K562 (cell line): ENCODE measurements around the gene TTC21A. TPM values are rescaled to one million over a fixed set of nuclear protein-coding genes. Genes with fewer than 3 reads are reported as not detected.

Experiments
- ARID1B ChIP-seq: fragments of 450-650 bp; IDR thresholded peaks from 2 replicates; pipeline ENCODE4 v1.6.1; 2016; ENCODE audit warnings: antibody characterized with exemption, mild to moderate bottlenecking, inconsistent platforms
- BRF2 ChIP-seq: IDR thresholded peaks from 3 replicates; pipeline ENCODE4 v1.6.1; 2011; ENCODE audit warnings: borderline replicate concordance, mild to moderate bottlenecking; ENCODE audit not compliant: insufficient read length, insufficient read depth
- CC2D1A ChIP-seq: fragments of 450-650 bp; IDR thresholded peaks from 2 replicates; pipeline ENCODE4 v1.6.1; 2017; ENCODE audit warnings: mild to moderate bottlenecking
- ETS1 ChIP-seq: conservative IDR thresholded peaks from 2 replicates; pipeline ENCODE4 v1.6.1; 2011; ENCODE audit warnings: low read depth, mild to moderate bottlenecking, low read length; ENCODE audit not compliant: control insufficient read depth
- KDM5B ChIP-seq: fragments of 200-600 bp; sonication (generic); IDR thresholded peaks from 2 replicates; pipeline ENCODE4 v1.6.1; 2012; ENCODE audit warnings: low read depth, mild to moderate bottlenecking, moderate library complexity, low read length, control low read depth, inconsistent platforms; ENCODE audit not compliant: insufficient replicate concordance
- LCOR ChIP-seq: sonication (generic); formaldehyde crosslinking; IDR thresholded peaks from 2 replicates; pipeline ENCODE4 v1.8.0; 2022; ENCODE audit warnings: mild to moderate bottlenecking, missing genetic modification reagents
- MLX ChIP-seq, 2 experiments: fragments of 450-650 bp in 1 of 2; sonication (generic) in 1 of 2; formaldehyde crosslinking; conservative IDR thresholded peaks; 2 replicates each; pipeline versions ENCODE4 v1.4.0 to v1.8.1; 2020 to 2022; ENCODE audit warnings: mild to moderate bottlenecking in 1 of 2, missing genetic modification reagents in 1 of 2
- NEUROD1 ChIP-seq: fragments of 150-350 bp; IDR thresholded peaks from 2 replicates; pipeline ENCODE4 v1.6.1; 2014; ENCODE audit warnings: borderline replicate concordance, low read length, low read depth; ENCODE audit not compliant: partially characterized antibody
- NR2C2 ChIP-seq, 2 experiments: fragments of 200-800 bp in 1 of 2; sonication (Bioruptor generic) in 1 of 2; sonication (generic) in 1 of 2; formaldehyde crosslinking in 1 of 2; IDR thresholded peaks; 2 replicates each; pipeline versions ENCODE4 v1.6.1 to v1.8.0; 2016 to 2022; ENCODE audit warnings: mild to moderate bottlenecking in 1 of 2, missing compliant biosample characterization in 1 of 2, missing genetic modification characterization in 1 of 2, missing genetic modification reagents in 1 of 2
- RBBP5 ChIP-seq: fragments of 200-600 bp; sonication (generic); IDR thresholded peaks from 2 replicates; pipeline ENCODE4 v1.6.1; 2012; ENCODE audit warnings: borderline replicate concordance, mild to moderate bottlenecking, low read length, control low read depth, inconsistent platforms; ENCODE audit not compliant: insufficient read depth, poor library complexity, severe bottlenecking
- TFAP4 ChIP-seq: sonication (generic); formaldehyde crosslinking; IDR thresholded peaks from 2 replicates; pipeline ENCODE4 v1.8.0; 2022; ENCODE audit warnings: missing genetic modification reagents, mild to moderate bottlenecking, moderate library complexity, borderline replicate concordance
- ZNF24 ChIP-seq: fragments of 450-650 bp; IDR thresholded peaks from 2 replicates; pipeline ENCODE4 v1.6.1; 2016
- polyA plus RNA-seq, 8 experiments: library from polyadenylated mRNA; depleted of rRNA in 4 of 8; stranded (reverse) in 5 of 8; unstranded in 3 of 8; fragments of >200 nt; fragmentation: Nextera tagmentation in 2 of 8; fragmentation: Illumina TruSeq in 1 of 8; extraction: Ambion mirVana in 2 of 8; extraction: Trizol in 1 of 8; gene quantifications; 2 replicates each; pipeline versions ENCODE4 v1.2.1 to v1.2.3, GENCODE V29; 2011 to 2014; ENCODE audit warnings: inconsistent platforms in 1 of 8, missing spikeins in 1 of 8
- total RNA-seq, 7 experiments: library from RNA; depleted of rRNA in 6 of 7; stranded (reverse); fragments of >200 nt in 6 of 7; fragmentation: Illumina TruSeq in 2 of 7; extraction: Trizol in 2 of 7; gene quantifications; 2 replicates each; pipeline versions ENCODE4 v1.2.1 to v1.2.3, GENCODE V29; 2011 to 2021; ENCODE audit warnings: low replicate concordance in 1 of 7
- TF ChIP-seq, protein P1 (sequence below), 2 experiments: fragments of 450-650 bp; conservative IDR thresholded peaks; 2 replicates each; pipeline ENCODE4 v1.6.1; 2017; ENCODE audit warnings: mild to moderate bottlenecking in 2 of 2, moderate library complexity in 2 of 2
- TF ChIP-seq, protein P2 (sequence below): sonication (generic); formaldehyde crosslinking; IDR thresholded peaks from 2 replicates; pipeline ENCODE4 v1.9.0; 2022; ENCODE audit warnings: mild to moderate bottlenecking, missing genetic modification reagents
- TF ChIP-seq, protein P3 (sequence below): fragments of 450-650 bp; conservative IDR thresholded peaks from 2 replicates; pipeline ENCODE4 v1.6.1; 2016; ENCODE audit warnings: missing genetic modification characterization, low read depth, mild to moderate bottlenecking, missing compliant biosample characterization, moderate library complexity

Gene TTC21A
- total and polyA plus RNA-seq, 9 of the 15 experiments (the other 6 are each of a cell fraction or from before 2014, with no cell fraction given): 0.22 to 1.4 (median 0.70) TPM

- TF ChIP-seq, protein P1, sequence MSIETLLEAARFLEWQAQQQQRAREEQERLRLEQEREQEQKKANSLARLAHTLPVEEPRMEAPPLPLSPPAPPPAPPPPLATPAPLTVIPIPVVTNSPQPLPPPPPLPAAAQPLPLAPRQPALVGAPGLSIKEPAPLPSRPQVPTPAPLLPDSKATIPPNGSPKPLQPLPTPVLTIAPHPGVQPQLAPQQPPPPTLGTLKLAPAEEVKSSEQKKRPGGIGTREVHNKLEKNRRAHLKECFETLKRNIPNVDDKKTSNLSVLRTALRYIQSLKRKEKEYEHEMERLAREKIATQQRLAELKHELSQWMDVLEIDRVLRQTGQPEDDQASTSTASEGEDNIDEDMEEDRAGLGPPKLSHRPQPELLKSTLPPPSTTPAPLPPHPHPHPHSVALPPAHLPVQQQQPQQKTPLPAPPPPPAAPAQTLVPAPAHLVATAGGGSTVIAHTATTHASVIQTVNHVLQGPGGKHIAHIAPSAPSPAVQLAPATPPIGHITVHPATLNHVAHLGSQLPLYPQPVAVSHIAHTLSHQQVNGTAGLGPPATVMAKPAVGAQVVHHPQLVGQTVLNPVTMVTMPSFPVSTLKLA (conservative IDR thresholded peaks at IDR 0.05): peak in 1 of 2 experiments; percentile 59; a peak in 2 of 4 replicates
- TF ChIP-seq, protein P2, sequence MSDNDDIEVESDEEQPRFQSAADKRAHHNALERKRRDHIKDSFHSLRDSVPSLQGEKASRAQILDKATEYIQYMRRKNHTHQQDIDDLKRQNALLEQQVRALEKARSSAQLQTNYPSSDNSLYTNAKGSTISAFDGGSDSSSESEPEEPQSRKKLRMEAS (CRISPR knock-in tag): peak; percentile 53
- TF ChIP-seq BRF2 (no peak), TFAP4 (peak; percentile 80), ZNF24 (peak; percentile 33; the same call in 1 of the 2 replicates), LCOR (CRISPR knock-in tag) (no peak), ARID1B (peak; percentile 85), RBBP5 (peak; percentile 5), MLX (CRISPR knock-in tag; conservative IDR thresholded peaks at IDR 0.05) (no peak), NEUROD1 (peak; percentile 46), NR2C2 (CRISPR knock-in tag; IDR thresholded peaks at IDR 0.05) (peak; percentile 65; the same call in 1 of the 2 replicates), NR2C2 (tag; IDR thresholded peaks at IDR 0.05) (no peak), CC2D1A (no peak), KDM5B (no peak), ETS1 (no peak)
- TF ChIP-seq, protein P3, sequence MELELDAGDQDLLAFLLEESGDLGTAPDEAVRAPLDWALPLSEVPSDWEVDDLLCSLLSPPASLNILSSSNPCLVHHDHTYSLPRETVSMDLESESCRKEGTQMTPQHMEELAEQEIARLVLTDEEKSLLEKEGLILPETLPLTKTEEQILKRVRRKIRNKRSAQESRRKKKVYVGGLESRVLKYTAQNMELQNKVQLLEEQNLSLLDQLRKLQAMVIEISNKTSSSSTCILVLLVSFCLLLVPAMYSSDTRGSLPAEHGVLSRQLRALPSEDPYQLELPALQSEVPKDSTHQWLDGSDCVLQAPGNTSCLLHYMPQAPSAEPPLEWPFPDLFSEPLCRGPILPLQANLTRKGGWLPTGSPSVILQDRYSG (tag): no peak
Observed at GRCh38 chr3:39146611-39147591, 39.4 kb downstream of the TTC21A start (continued).
